Central memory CD8-positive, alpha-beta T cell (primary cell): ENCODE data around the gene LRRC75A.

Experiments
- ATAC-seq: fragments of 150-1000 bp; cut with Tn5 transposase; replicated peaks from 2 replicates; pipeline ENCODE4 v1.10.0; 2022; ENCODE audit warnings: mild to moderate bottlenecking, moderate FRiP score, moderate number of reproducible peaks; ENCODE audit not compliant: poor library complexity, severe bottlenecking; ENCODE audit errors: extremely low read depth
- DNase-seq, 2 donors: peaks; one replicate each; pipeline ENCODE4 v3.0.0; 2021; ENCODE audit warnings: low spot score in 2 of 2
- H3K27ac Mint-ChIP-seq: one replicate; pipeline ENCODE4 v1.8.0; 2022; ENCODE audit warnings: low read depth, mild to moderate bottlenecking, moderate library complexity, mixed read lengths
- H3K27me3 Mint-ChIP-seq: one replicate; pipeline ENCODE4 v1.8.0; 2022; ENCODE audit warnings: mixed read lengths
- H3K36me3 Mint-ChIP-seq: one replicate; pipeline ENCODE4 v1.8.0; 2022; ENCODE audit warnings: mild to moderate bottlenecking, moderate library complexity, mixed read lengths; ENCODE audit not compliant: insufficient read depth
- H3K4me1 Mint-ChIP-seq: one replicate; pipeline ENCODE4 v1.8.0; 2022; ENCODE audit warnings: mixed read lengths
- H3K4me3 Mint-ChIP-seq: one replicate; pipeline ENCODE4 v1.8.0; 2022; ENCODE audit warnings: mild to moderate bottlenecking, moderate library complexity, mixed read lengths
- H3K9me3 Mint-ChIP-seq: one replicate; pipeline ENCODE4 v1.8.0; 2022; ENCODE audit warnings: mixed read lengths

LRRC75A gene

GRCh38 chr17:16475179-16475704 lies 16.8 kb downstream of the LRRC75A start:
- H3K27ac Mint-ChIP-seq = no peak overlapping the region
- H3K9me3 Mint-ChIP-seq = no peaks in the 10 kb centered on the region
- H3K27me3 Mint-ChIP-seq = no peaks in the 10 kb centered on the region
- H3K4me3 Mint-ChIP-seq = no peak overlapping the region
- H3K4me1 Mint-ChIP-seq = no peaks in the 10 kb centered on the region
- DNase-seq (no peak), ATAC-seq (no peak)
- peaks cover 1% of the 10 kb centered on the region for H3K36me3 Mint-ChIP-seq

- Mint-ChIP-seq H3K4me3 (no peak overlapping the region), H3K27ac (no peak overlapping the region), H3K9me3 (no peaks in the 10 kb centered on the region), H3K36me3 (peaks cover 1% of the 10 kb centered on the region), H3K27me3 (no peaks in the 10 kb centered on the region), H3K4me1 (no peaks in the 10 kb centered on the region)
- no peak for ATAC-seq
- no peak for DNase-seq
Observed at GRCh38 chr17:16474012-16474725, 17.8 kb downstream of the LRRC75A start.

GRCh38 chr17:16473044-16474011 lies 18.7 kb downstream of the LRRC75A start:
- Mint-ChIP-seq H3K4me3 (no peak overlapping the region), H3K27me3 (no peaks in the 10 kb centered on the region), H3K36me3 (peaks cover 1% of the 10 kb centered on the region), H3K4me1 (no peaks in the 10 kb centered on the region), H3K27ac (no peak overlapping the region), H3K9me3 (no peaks in the 10 kb centered on the region)
- no peak for ATAC-seq
- DNase-seq = no peak

- ATAC-seq (no peak), DNase-seq (no peak)
- Mint-ChIP-seq H3K36me3 (no peaks in the 10 kb centered on the region), H3K27ac (no peak overlapping the region), H3K27me3 (no peaks in the 10 kb centered on the region), H3K9me3 (no peaks in the 10 kb centered on the region), H3K4me3 (no peak overlapping the region), H3K4me1 (no peaks in the 10 kb centered on the region)
Observed at GRCh38 chr17:16472539-16472938, 19.5 kb downstream of the LRRC75A start.

- ATAC-seq = no peak
Observed at GRCh38 chr17:16471295-16471694, 20.7 kb downstream of the LRRC75A start.

GRCh38 chr17:16470265-16470664 lies 21.7 kb downstream of the LRRC75A start:
- DNase-seq (no peak), ATAC-seq (no peak)
- Mint-ChIP-seq H3K9me3 (no peaks in the 10 kb centered on the region), H3K4me1 (no peaks in the 10 kb centered on the region), H3K27ac (no peak overlapping the region), H3K36me3 (peaks cover 2% of the 10 kb centered on the region), H3K27me3 (no peaks in the 10 kb centered on the region), H3K4me3 (no peak overlapping the region)

More at GRCh38 chr17:16471295-16471694, 20.7 kb downstream of the LRRC75A start:
- Mint-ChIP-seq H3K36me3 (peaks cover 2% of the 10 kb centered on the region), H3K27ac (no peak overlapping the region), H3K9me3 (no peaks in the 10 kb centered on the region), H3K4me3 (no peak overlapping the region), H3K27me3 (no peaks in the 10 kb centered on the region), H3K4me1 (no peaks in the 10 kb centered on the region)
- DNase-seq = no peak

- ATAC-seq = no peak
- Mint-ChIP-seq H3K36me3 (peaks cover 2% of the 10 kb centered on the region), H3K4me3 (no peak overlapping the region), H3K27ac (no peak overlapping the region), H3K9me3 (no peaks in the 10 kb centered on the region), H3K27me3 (no peaks in the 10 kb centered on the region), H3K4me1 (no peaks in the 10 kb centered on the region)
- DNase-seq = no peak
Observed at GRCh38 chr17:16468428-16468992, 23.5 kb downstream of the LRRC75A start.

- Mint-ChIP-seq H3K27me3 (no peaks in the 10 kb centered on the region), H3K4me3 (no peak overlapping the region), H3K4me1 (no peaks in the 10 kb centered on the region), H3K27ac (no peak overlapping the region), H3K36me3 (peaks cover 2% of the 10 kb centered on the region), H3K9me3 (no peaks in the 10 kb centered on the region)
- no peak for DNase-seq
- ATAC-seq = no peak
Observed at GRCh38 chr17:16467886-16468285, 24.1 kb downstream of the LRRC75A start.

GRCh38 chr17:16467044-16467443 lies 24.9 kb downstream of the LRRC75A start:
- H3K4me1 Mint-ChIP-seq = no peaks in the 10 kb centered on the region
- no peak overlapping the region for H3K4me3 Mint-ChIP-seq
- H3K27ac Mint-ChIP-seq = no peak overlapping the region
- no peaks in the 10 kb centered on the region for H3K27me3 Mint-ChIP-seq
- H3K9me3 Mint-ChIP-seq = no peaks in the 10 kb centered on the region
- ATAC-seq (no peak), DNase-seq (no peak)
- H3K36me3 Mint-ChIP-seq = peaks cover 2% of the 10 kb centered on the region

- Mint-ChIP-seq H3K27ac (no peak overlapping the region), H3K4me3 (no peak overlapping the region)
- no peak for DNase-seq
Observed at GRCh38 chr17:16466407-16466806, 25.6 kb downstream of the LRRC75A start.

GRCh38 chr17:16465861-16466338 lies 26.1 kb downstream of the LRRC75A start:
- Mint-ChIP-seq H3K36me3 (peaks cover 2% of the 10 kb centered on the region), H3K4me3 (no peak overlapping the region), H3K27ac (no peak overlapping the region), H3K27me3 (no peaks in the 10 kb centered on the region), H3K9me3 (no peaks in the 10 kb centered on the region), H3K4me1 (no peaks in the 10 kb centered on the region)
- no peak for ATAC-seq
- no peak for DNase-seq

More at GRCh38 chr17:16466407-16466806, 25.6 kb downstream of the LRRC75A start:
- Mint-ChIP-seq H3K9me3 (no peaks in the 10 kb centered on the region), H3K4me1 (no peaks in the 10 kb centered on the region), H3K27me3 (no peaks in the 10 kb centered on the region), H3K36me3 (peaks cover 2% of the 10 kb centered on the region)
- no peak for ATAC-seq

GRCh38 chr17:16465052-16465312 lies 27.0 kb downstream of the LRRC75A start:
- Mint-ChIP-seq H3K9me3 (no peaks in the 10 kb centered on the region), H3K36me3 (peaks cover 2% of the 10 kb centered on the region), H3K27me3 (no peaks in the 10 kb centered on the region), H3K4me1 (peaks cover 6% of the 10 kb centered on the region), H3K4me3 (no peak overlapping the region), H3K27ac (no peak overlapping the region)
- no peak for DNase-seq
- no peak for ATAC-seq
